ENCODE data around the gene SUGCT.

DNA sequence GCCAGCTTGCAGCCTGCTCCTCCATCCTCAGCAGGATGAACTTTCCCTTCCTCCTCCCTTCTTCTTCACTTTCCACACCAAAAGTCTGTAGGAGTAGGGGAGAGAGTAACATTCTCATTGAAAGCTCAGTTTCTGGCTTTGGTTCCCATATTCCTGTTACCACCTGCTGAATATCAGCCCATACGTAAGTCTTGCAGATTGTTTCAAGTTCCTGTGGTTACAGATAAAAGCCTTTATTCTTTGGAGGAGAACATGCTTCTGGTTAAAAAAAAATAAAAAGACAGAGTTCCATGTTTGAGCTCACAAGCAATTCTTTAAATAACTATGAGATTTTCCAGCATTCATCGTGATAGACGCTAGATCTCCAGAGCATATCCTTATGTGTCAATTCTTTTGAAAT lies 637.3 kb downstream of the SUGCT start:
- TF ChIP-seq EP300 (IDR thresholded peaks at IDR 0.05) (no peak), POLR2A (IDR thresholded peaks at IDR 0.05) (no peak), POLR2AphosphoS5 (IDR thresholded peaks at IDR 0.05) (no peak)
- TF ChIP-seq, protein P1, sequence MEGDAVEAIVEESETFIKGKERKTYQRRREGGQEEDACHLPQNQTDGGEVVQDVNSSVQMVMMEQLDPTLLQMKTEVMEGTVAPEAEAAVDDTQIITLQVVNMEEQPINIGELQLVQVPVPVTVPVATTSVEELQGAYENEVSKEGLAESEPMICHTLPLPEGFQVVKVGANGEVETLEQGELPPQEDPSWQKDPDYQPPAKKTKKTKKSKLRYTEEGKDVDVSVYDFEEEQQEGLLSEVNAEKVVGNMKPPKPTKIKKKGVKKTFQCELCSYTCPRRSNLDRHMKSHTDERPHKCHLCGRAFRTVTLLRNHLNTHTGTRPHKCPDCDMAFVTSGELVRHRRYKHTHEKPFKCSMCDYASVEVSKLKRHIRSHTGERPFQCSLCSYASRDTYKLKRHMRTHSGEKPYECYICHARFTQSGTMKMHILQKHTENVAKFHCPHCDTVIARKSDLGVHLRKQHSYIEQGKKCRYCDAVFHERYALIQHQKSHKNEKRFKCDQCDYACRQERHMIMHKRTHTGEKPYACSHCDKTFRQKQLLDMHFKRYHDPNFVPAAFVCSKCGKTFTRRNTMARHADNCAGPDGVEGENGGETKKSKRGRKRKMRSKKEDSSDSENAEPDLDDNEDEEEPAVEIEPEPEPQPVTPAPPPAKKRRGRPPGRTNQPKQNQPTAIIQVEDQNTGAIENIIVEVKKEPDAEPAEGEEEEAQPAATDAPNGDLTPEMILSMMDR (IDR thresholded peaks at IDR 0.05) = no peak

Measured in stomach (tissue), 4 donors.